K562 (cell line): Measurements from ENCODE around the gene LRP1B.

ENCODE experiments used
- LARP7 ChIP-seq: fragments of 450-650 bp; IDR thresholded peaks from 2 replicates; pipeline ENCODE4 v1.6.1; 2016
- ZNF3 ChIP-seq: fragments of 250-450 bp; sonication (Bioruptor Pico); IDR thresholded peaks from 2 replicates; pipeline ENCODE4 v1.5.0; 2021; ENCODE audit warnings: mild to moderate bottlenecking, moderate library complexity
- TF ChIP-seq, protein P1 (sequence below), 2 experiments: fragments of 450-650 bp in 1 of 2; sonication (generic) in 1 of 2; formaldehyde crosslinking in 1 of 2; IDR thresholded peaks in 1 of 2; conservative IDR thresholded peaks in 1 of 2; 2 replicates each; pipeline versions ENCODE4 v1.6.1 to v1.8.1; 2016 to 2023; ENCODE audit warnings: mild to moderate bottlenecking in 2 of 2, moderate library complexity in 2 of 2, inconsistent platforms in 1 of 2, missing genetic modification reagents in 1 of 2
- TF ChIP-seq, protein P2 (sequence below), 3 experiments: IDR thresholded peaks in 2 of 3; conservative IDR thresholded peaks in 1 of 3; 2 replicates each; pipeline ENCODE4 v1.5.1; 2011 to 2012; ENCODE audit warnings: low read length in 3 of 3, mild to moderate bottlenecking in 3 of 3, control low read depth in 2 of 3, improper control_type of control experiment in 1 of 3, inconsistent platforms in 1 of 3, low read depth in 1 of 3, mixed read lengths in 1 of 3, moderate library complexity in 1 of 3; ENCODE audit not compliant: insufficient read depth in 2 of 3

DNA sequence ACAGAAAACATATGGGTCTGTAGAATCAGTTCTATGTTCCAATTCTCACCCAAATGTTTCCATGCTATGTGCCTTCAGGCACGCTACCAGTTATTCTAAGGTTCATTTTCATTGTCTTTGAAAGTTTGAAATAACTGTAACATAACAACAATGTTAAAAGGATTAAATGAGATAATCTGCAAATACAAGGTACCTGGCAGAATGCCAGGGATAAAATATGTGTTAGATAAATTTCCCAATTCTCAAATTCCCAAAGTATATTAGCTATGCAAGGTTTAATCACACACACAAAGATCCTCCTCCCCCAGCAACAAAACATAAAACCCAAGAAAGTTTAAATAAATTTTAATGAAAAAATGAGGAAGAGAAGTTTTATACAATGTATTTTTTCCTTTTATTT, 261.2 kb downstream of the LRP1B start:
- TF ChIP-seq, protein P1, sequence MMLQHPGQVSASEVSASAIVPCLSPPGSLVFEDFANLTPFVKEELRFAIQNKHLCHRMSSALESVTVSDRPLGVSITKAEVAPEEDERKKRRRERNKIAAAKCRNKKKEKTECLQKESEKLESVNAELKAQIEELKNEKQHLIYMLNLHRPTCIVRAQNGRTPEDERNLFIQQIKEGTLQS (IDR thresholded peaks at IDR 0.05) = no peak
- TF ChIP-seq, protein P1 (CRISPR knock-in tag; conservative IDR thresholded peaks at IDR 0.05) = no peak
- TF ChIP-seq ZNF3 (CRISPR knock-in tag) (no peak), LARP7 (no peak)
- TF ChIP-seq, protein P2, sequence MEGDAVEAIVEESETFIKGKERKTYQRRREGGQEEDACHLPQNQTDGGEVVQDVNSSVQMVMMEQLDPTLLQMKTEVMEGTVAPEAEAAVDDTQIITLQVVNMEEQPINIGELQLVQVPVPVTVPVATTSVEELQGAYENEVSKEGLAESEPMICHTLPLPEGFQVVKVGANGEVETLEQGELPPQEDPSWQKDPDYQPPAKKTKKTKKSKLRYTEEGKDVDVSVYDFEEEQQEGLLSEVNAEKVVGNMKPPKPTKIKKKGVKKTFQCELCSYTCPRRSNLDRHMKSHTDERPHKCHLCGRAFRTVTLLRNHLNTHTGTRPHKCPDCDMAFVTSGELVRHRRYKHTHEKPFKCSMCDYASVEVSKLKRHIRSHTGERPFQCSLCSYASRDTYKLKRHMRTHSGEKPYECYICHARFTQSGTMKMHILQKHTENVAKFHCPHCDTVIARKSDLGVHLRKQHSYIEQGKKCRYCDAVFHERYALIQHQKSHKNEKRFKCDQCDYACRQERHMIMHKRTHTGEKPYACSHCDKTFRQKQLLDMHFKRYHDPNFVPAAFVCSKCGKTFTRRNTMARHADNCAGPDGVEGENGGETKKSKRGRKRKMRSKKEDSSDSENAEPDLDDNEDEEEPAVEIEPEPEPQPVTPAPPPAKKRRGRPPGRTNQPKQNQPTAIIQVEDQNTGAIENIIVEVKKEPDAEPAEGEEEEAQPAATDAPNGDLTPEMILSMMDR (IDR thresholded peaks at IDR 0.05 in 2 of 3, conservative IDR thresholded peaks at IDR 0.05 in 1 of 3; ENCODE audit: insufficient read depth in 2 of 3, low read depth in 1 of 3, low read length in 3 of 3) = no peak
